Measurements from ENCODE around the gene MDFI. TPM values are rescaled to one million over a fixed set of nuclear protein-coding genes. Genes with fewer than 3 reads are reported as not detected.

Gene MDFI
- total RNA-seq (100 to 1,000 TPM in 1 of 2 donors, 10 to 100 TPM in 1; 40.6 to 155 TPM), polyA plus RNA-seq (ENCODE audit: insufficient read length in 2 of 2) (100 to 1,000 TPM; 150 to 151 TPM)
- long read RNA-seq, donor 1, transcript MDFI-201 (5 exons, 1,629 nt) = major isoform, 46 of 67 reads
- long read RNA-seq, donor 1, partial matches to known transcripts = 13 of 67 reads
- long read RNA-seq, donor 1, other reads (novel, unspliced or antisense) = 6 of 67 reads
- long read RNA-seq, donor 2, transcript MDFI-201 (5 exons, 1,629 nt) = major isoform, 13 of 55 reads
- long read RNA-seq, donor 2, partial matches to known transcripts = 38 of 55 reads
- long read RNA-seq, donor 2, other reads (novel, unspliced or antisense) = 0 of 55 reads
- long read RNA-seq, donor 3, transcript MDFI-201 (5 exons, 1,629 nt) = major isoform, 15 of 52 reads
- long read RNA-seq, donor 3, partial matches to known transcripts = 23 of 52 reads
- long read RNA-seq, donor 3, other reads (novel, unspliced or antisense) = 8 of 52 reads
- long read RNA-seq, donor 4, transcript MDFI-209 (2 exons, 549 nt) = minor isoform, 7 of 188 reads
- long read RNA-seq, donor 4, transcript MDFI-201 (5 exons, 1,629 nt) = major isoform, 66 of 188 reads
- long read RNA-seq, donor 4, transcript MDFI-204 (6 exons, 1,183 nt) = minor isoform, 21 of 188 reads
- long read RNA-seq, donor 4, partial matches to known transcripts = 73 of 188 reads
- long read RNA-seq, donor 4, other reads (novel, unspliced or antisense) = 16 of 188 reads

- Histone ChIP-seq H3K27me3 (ENCODE audit: control insufficient read depth, insufficient read depth, low read length) (peaks cover 46% of the 10 kb centered on the region), H3K9me3 (ENCODE audit: control insufficient read depth, insufficient read depth, low read length) (no peaks in the 10 kb centered on the region), H3K4me1 (ENCODE audit: control insufficient read depth, insufficient read depth, low read length) (peaks cover 78% of the 10 kb centered on the region), H3K4me3 (ENCODE audit: low read depth, low read length) (peak within 1 kb of the TSS; percentile 65), H3K36me3 (ENCODE audit: control insufficient read depth, insufficient read depth, low read length) (peaks cover 12% of the 10 kb centered on the region), H3K27ac (ENCODE audit: low read depth, low read length) (peak within 1 kb of the TSS; percentile 91)
- under 1% methylated on average over 83 of the region's 86 CpGs for WGBS (ENCODE audit: insufficient coverage)
- DNase-seq (ENCODE audit: low read depth in 4 of 6, low spot score in 6 of 6) = peak in 4 of 6 donors; percentile 53 to 88 (median 64)
Observed at GRCh38 chr6:41638002-41638934, at the start of gene MDFI. TSS of gene MDFI (plus strand) at chr6:41638468. CDS start at chr6:41638750, 282 bp downstream.

GRCh38 chr6:41589223-41589622 lies 49.0 kb upstream of the MDFI start:
- Histone ChIP-seq H3K27me3 (ENCODE audit: control insufficient read depth, insufficient read depth, low read length) (peaks cover under 1% of the 10 kb centered on the region), H3K4me3 (ENCODE audit: low read depth, low read length) (no peak overlapping the region), H3K4me1 (ENCODE audit: control insufficient read depth, insufficient read depth, low read length) (peaks cover 61% of the 10 kb centered on the region), H3K36me3 (ENCODE audit: control insufficient read depth, insufficient read depth, low read length) (peaks cover 52% of the 10 kb centered on the region), H3K9me3 (ENCODE audit: control insufficient read depth, insufficient read depth, low read length) (no peaks in the 10 kb centered on the region), H3K27ac (ENCODE audit: low read depth, low read length) (no peak overlapping the region)
- 63% methylated on average over 2 of the region's 4 CpGs for WGBS (ENCODE audit: insufficient coverage)
- DNase-seq (ENCODE audit: low read depth in 4 of 6, low spot score in 6 of 6) = peak in 2 of 6 donors; percentile 61 to 62

- no peak for DNase-seq (ENCODE audit: low read depth in 4 of 6, low spot score in 6 of 6)
- Histone ChIP-seq H3K27me3 (ENCODE audit: control insufficient read depth, insufficient read depth, low read length) (no peaks in the 10 kb centered on the region), H3K36me3 (ENCODE audit: control insufficient read depth, insufficient read depth, low read length) (peaks cover 51% of the 10 kb centered on the region), H3K9me3 (ENCODE audit: control insufficient read depth, insufficient read depth, low read length) (no peaks in the 10 kb centered on the region), H3K27ac (ENCODE audit: low read depth, low read length) (no peak overlapping the region), H3K4me1 (ENCODE audit: control insufficient read depth, insufficient read depth, low read length) (peaks cover 61% of the 10 kb centered on the region), H3K4me3 (ENCODE audit: low read depth, low read length) (no peak overlapping the region)
- 89% methylated on average over 24 of the region's 39 CpGs for WGBS (ENCODE audit: insufficient coverage)
Observed at GRCh38 chr6:41589636-41590622, 48.3 kb upstream of the MDFI start.

- H3K36me3 ChIP-seq (ENCODE audit: control insufficient read depth, insufficient read depth, low read length) = peaks cover 53% of the 10 kb centered on the region
- H3K4me1 ChIP-seq (ENCODE audit: control insufficient read depth, insufficient read depth, low read length) = peaks cover 54% of the 10 kb centered on the region
- no peak overlapping the region for H3K4me3 ChIP-seq (ENCODE audit: low read depth, low read length)
- no peaks in the 10 kb centered on the region for H3K27me3 ChIP-seq (ENCODE audit: control insufficient read depth, insufficient read depth, low read length)
- DNase-seq (ENCODE audit: low read depth in 4 of 6, low spot score in 6 of 6) = no peak
- H3K9me3 ChIP-seq (ENCODE audit: control insufficient read depth, insufficient read depth, low read length) = no peaks in the 10 kb centered on the region
- H3K27ac ChIP-seq (ENCODE audit: low read depth, low read length) = no peak overlapping the region
- 92% methylated on average over 6 of the region's 6 CpGs for WGBS (ENCODE audit: insufficient coverage)
Observed at GRCh38 chr6:41591122-41591521, 47.1 kb upstream of the MDFI start.

GRCh38 chr6:41591859-41592502 lies 46.3 kb upstream of the MDFI start:
- peaks cover 55% of the 10 kb centered on the region for H3K36me3 ChIP-seq (ENCODE audit: control insufficient read depth, insufficient read depth, low read length)
- no peaks in the 10 kb centered on the region for H3K9me3 ChIP-seq (ENCODE audit: control insufficient read depth, insufficient read depth, low read length)
- H3K4me1 ChIP-seq (ENCODE audit: control insufficient read depth, insufficient read depth, low read length) = peaks cover 46% of the 10 kb centered on the region
- no peak overlapping the region for H3K4me3 ChIP-seq (ENCODE audit: low read depth, low read length)
- peaks cover 2% of the 10 kb centered on the region for H3K27me3 ChIP-seq (ENCODE audit: control insufficient read depth, insufficient read depth, low read length)
- WGBS (ENCODE audit: insufficient coverage) = 0% methylated on average over 2 of the region's 7 CpGs
- peak in 5 of 6 donors; percentile 55 to 93 (median 67) for DNase-seq (ENCODE audit: low read depth in 4 of 6, low spot score in 6 of 6)
- no peak overlapping the region for H3K27ac ChIP-seq (ENCODE audit: low read depth, low read length)

- peak in 3 of 6 donors; percentile 38 to 92 (median 69) for DNase-seq (ENCODE audit: low read depth in 4 of 6, low spot score in 6 of 6)
- H3K27ac ChIP-seq (ENCODE audit: low read depth, low read length) = no peak overlapping the region
- H3K27me3 ChIP-seq (ENCODE audit: control insufficient read depth, insufficient read depth, low read length) = peaks cover 5% of the 10 kb centered on the region
- no peak overlapping the region for H3K4me3 ChIP-seq (ENCODE audit: low read depth, low read length)
- peaks cover 62% of the 10 kb centered on the region for H3K36me3 ChIP-seq (ENCODE audit: control insufficient read depth, insufficient read depth, low read length)
- no peaks in the 10 kb centered on the region for H3K9me3 ChIP-seq (ENCODE audit: control insufficient read depth, insufficient read depth, low read length)
- 45% methylated on average over 24 of the region's 24 CpGs for WGBS (ENCODE audit: insufficient coverage)
- peaks cover 31% of the 10 kb centered on the region for H3K4me1 ChIP-seq (ENCODE audit: control insufficient read depth, insufficient read depth, low read length)
Observed at GRCh38 chr6:41593406-41593805, 44.9 kb upstream of the MDFI start.

GRCh38 chr6:41593839-41594238 lies 44.4 kb upstream of the MDFI start:
- H3K4me3 ChIP-seq (ENCODE audit: low read depth, low read length) = no peak overlapping the region
- DNase-seq (ENCODE audit: low read depth in 4 of 6, low spot score in 6 of 6) = no peak
- H3K4me1 ChIP-seq (ENCODE audit: control insufficient read depth, insufficient read depth, low read length) = peaks cover 27% of the 10 kb centered on the region
- peaks cover 66% of the 10 kb centered on the region for H3K36me3 ChIP-seq (ENCODE audit: control insufficient read depth, insufficient read depth, low read length)
- peaks cover 5% of the 10 kb centered on the region for H3K27me3 ChIP-seq (ENCODE audit: control insufficient read depth, insufficient read depth, low read length)
- 73% methylated on average over 9 of the region's 11 CpGs for WGBS (ENCODE audit: insufficient coverage)
- H3K27ac ChIP-seq (ENCODE audit: low read depth, low read length) = no peak overlapping the region
- H3K9me3 ChIP-seq (ENCODE audit: control insufficient read depth, insufficient read depth, low read length) = no peaks in the 10 kb centered on the region

GRCh38 chr6:41594326-41594725 lies 43.9 kb upstream of the MDFI start:
- Histone ChIP-seq H3K36me3 (ENCODE audit: control insufficient read depth, insufficient read depth, low read length) (peaks cover 67% of the 10 kb centered on the region), H3K27me3 (ENCODE audit: control insufficient read depth, insufficient read depth, low read length) (peaks cover 5% of the 10 kb centered on the region), H3K27ac (ENCODE audit: low read depth, low read length) (no peak overlapping the region), H3K4me1 (ENCODE audit: control insufficient read depth, insufficient read depth, low read length) (peaks cover 22% of the 10 kb centered on the region), H3K4me3 (ENCODE audit: low read depth, low read length) (no peak overlapping the region), H3K9me3 (ENCODE audit: control insufficient read depth, insufficient read depth, low read length) (no peaks in the 10 kb centered on the region)
- 69% methylated on average over 4 of the region's 5 CpGs for WGBS (ENCODE audit: insufficient coverage)
- DNase-seq (ENCODE audit: low read depth in 4 of 6, low spot score in 6 of 6) = no peak
